SK-N-SH (cell line): ENCODE data around the gene MRPS15.

Experiments
- CHD2 ChIP-seq: fragments of 150-350 bp; IDR thresholded peaks from 2 replicates; pipeline ENCODE4 v1.6.1; 2018; ENCODE audit warnings: low read length; ENCODE audit not compliant: partially characterized antibody
- EP300 ChIP-seq, 2 experiments: IDR thresholded peaks; 2 replicates each; pipeline versions ENCODE4 v1.4.0 to v1.6.1; 2012; ENCODE audit warnings: borderline replicate concordance in 1 of 2, low read depth in 1 of 2, low read length in 1 of 2
- EZH2phosphoT487 ChIP-seq: fragments of 200-600 bp; sonication (generic); IDR thresholded peaks from 2 replicates; pipeline ENCODE4 v1.6.1; 2017; ENCODE audit warnings: low read depth, mixed run types, mild to moderate bottlenecking, antibody characterized with exemption, moderate library complexity, borderline replicate concordance
- TF ChIP-seq, protein P1 (sequence below): fragments of 200-600 bp; sonication (generic); IDR thresholded peaks from 2 replicates; pipeline ENCODE4 v1.6.1; 2017; ENCODE audit warnings: antibody characterized with exemption, mild to moderate bottlenecking, moderate library complexity
- TF ChIP-seq, protein P2 (sequence below): fragments of 150-350 bp; IDR thresholded peaks from 2 replicates; pipeline ENCODE4 v1.6.1; 2016; ENCODE audit warnings: mild to moderate bottlenecking, low read depth, low read length
- TF ChIP-seq, protein P3 (sequence below): IDR thresholded peaks from 2 replicates; pipeline ENCODE4 v1.4.0; 2012; ENCODE audit warnings: low read depth
- TF ChIP-seq, protein P4 (sequence below): IDR thresholded peaks from 2 replicates; pipeline ENCODE4 v1.4.0; 2012; ENCODE audit warnings: low read depth, borderline replicate concordance

DNA sequence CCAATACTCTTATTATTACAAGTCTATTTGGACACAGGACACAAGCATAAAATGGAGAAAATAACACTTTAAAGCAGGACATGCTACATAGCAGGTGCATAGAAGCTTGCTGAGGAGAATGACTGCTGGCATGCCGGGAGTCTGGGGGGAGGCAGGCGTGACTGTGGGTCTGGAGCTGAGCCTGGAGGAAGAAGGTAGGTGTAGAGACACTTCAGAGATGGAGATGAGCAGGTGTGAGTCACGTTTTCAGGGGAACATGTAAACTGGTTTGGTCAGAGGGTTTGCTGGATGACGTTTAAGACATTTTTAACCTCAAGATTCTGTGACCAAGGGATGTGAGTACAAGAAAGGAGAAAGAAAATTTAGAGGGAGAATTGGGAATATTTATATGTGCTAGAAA is 38.4 kb downstream of the MRPS15 start:
- no peak for TF ChIP-seq EP300 (IDR thresholded peaks at IDR 0.05; ENCODE audit: borderline replicate concordance in 1 of 2, low read depth in 1 of 2, low read length in 1 of 2)
- TF ChIP-seq, protein P1, sequence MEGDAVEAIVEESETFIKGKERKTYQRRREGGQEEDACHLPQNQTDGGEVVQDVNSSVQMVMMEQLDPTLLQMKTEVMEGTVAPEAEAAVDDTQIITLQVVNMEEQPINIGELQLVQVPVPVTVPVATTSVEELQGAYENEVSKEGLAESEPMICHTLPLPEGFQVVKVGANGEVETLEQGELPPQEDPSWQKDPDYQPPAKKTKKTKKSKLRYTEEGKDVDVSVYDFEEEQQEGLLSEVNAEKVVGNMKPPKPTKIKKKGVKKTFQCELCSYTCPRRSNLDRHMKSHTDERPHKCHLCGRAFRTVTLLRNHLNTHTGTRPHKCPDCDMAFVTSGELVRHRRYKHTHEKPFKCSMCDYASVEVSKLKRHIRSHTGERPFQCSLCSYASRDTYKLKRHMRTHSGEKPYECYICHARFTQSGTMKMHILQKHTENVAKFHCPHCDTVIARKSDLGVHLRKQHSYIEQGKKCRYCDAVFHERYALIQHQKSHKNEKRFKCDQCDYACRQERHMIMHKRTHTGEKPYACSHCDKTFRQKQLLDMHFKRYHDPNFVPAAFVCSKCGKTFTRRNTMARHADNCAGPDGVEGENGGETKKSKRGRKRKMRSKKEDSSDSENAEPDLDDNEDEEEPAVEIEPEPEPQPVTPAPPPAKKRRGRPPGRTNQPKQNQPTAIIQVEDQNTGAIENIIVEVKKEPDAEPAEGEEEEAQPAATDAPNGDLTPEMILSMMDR, result no peak
- TF ChIP-seq, protein P2, sequence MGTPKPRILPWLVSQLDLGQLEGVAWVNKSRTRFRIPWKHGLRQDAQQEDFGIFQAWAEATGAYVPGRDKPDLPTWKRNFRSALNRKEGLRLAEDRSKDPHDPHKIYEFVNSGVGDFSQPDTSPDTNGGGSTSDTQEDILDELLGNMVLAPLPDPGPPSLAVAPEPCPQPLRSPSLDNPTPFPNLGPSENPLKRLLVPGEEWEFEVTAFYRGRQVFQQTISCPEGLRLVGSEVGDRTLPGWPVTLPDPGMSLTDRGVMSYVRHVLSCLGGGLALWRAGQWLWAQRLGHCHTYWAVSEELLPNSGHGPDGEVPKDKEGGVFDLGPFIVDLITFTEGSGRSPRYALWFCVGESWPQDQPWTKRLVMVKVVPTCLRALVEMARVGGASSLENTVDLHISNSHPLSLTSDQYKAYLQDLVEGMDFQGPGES, result no peak
- TF ChIP-seq, protein P3, sequence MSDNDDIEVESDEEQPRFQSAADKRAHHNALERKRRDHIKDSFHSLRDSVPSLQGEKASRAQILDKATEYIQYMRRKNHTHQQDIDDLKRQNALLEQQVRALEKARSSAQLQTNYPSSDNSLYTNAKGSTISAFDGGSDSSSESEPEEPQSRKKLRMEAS, result no peak
- TF ChIP-seq, protein P4, sequence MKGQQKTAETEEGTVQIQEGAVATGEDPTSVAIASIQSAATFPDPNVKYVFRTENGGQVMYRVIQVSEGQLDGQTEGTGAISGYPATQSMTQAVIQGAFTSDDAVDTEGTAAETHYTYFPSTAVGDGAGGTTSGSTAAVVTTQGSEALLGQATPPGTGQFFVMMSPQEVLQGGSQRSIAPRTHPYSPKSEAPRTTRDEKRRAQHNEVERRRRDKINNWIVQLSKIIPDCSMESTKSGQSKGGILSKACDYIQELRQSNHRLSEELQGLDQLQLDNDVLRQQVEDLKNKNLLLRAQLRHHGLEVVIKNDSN, result no peak
- no peak for TF ChIP-seq CHD2
- TF ChIP-seq EZH2phosphoT487, result no peak
